AG08396 (cell line): ENCODE measurements around the gene MAST3.
A peak's percentile ranks its signal among the peaks of the same experiment; 100 is the strongest.

Experiments used
- DNase-seq: peaks from one replicate; pipeline ENCODE4 v3.0.0; 2012; ENCODE audit warnings: low spot score, mixed read lengths

Gene MAST3

DNA sequence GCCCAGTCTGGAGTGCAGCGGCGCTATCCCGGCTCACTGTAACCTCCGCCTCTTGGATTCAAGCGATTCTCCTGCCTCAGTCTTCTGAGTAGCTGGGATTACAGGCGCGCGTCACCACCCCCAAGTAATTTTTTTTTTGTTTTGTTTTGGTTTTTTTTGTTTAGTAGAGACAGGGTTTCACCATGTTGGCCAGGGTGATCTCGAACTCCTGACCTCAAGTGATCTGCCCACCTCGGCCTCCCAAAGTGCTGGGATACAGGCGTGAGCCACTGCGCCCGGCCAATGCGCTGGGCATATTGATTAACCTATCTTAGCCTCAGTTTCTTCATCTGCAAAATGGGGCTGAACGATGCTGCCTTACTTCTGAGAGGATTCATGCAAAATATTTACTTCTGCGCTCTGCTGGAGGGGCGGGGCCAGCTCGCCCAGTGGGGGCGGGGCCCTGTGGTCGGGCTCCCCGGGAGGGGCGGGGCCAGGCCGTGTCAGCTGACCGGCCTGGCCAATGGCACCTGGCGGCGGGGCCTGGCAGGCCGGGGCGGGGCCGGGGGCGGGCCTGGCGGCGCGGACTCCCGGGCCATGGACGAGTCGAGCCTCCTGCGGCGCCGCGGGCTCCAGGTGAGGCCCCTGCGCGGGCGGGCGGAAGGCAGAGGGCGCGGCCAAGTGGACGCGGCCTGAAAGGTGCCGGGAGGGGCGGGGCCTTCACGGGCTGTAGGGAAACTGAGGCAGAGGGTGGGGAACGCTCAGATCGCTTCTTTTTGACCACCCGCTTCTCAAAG lies at the start of gene MAST3:
Gene MAST3, plus strand, starts transcription at position 562 of the 776 bp plus-strand sequence. Its CDS starts 15 bp downstream, at position 577.
- peak; percentile 96 for DNase-seq

- DNase-seq = peak; percentile 55
Observed at GRCh38 chr19:18049385-18049784, 48.2 kb upstream of the MAST3 start.

DNA sequence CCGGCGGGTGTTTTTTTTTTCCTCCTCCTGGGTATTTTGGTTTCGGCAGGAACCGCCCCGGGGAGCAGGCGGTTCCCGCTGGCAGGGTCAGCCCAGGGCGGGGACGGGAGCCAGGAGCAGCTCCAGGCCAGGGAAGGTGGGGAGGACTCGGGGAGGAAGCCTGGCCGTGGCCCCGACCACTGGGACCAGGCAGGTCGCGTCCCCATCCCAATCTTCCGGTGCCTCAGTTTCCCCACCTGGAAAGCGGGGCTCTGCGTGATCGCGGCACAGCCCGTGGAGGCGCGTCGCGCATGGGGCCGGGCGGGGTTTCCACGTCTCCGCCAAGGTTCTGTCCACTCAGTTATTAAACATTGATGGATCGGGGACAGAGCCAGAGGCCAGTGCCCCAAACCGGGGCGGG lies 45.7 kb upstream of the MAST3 start:
- DNase-seq = no peak

DNA sequence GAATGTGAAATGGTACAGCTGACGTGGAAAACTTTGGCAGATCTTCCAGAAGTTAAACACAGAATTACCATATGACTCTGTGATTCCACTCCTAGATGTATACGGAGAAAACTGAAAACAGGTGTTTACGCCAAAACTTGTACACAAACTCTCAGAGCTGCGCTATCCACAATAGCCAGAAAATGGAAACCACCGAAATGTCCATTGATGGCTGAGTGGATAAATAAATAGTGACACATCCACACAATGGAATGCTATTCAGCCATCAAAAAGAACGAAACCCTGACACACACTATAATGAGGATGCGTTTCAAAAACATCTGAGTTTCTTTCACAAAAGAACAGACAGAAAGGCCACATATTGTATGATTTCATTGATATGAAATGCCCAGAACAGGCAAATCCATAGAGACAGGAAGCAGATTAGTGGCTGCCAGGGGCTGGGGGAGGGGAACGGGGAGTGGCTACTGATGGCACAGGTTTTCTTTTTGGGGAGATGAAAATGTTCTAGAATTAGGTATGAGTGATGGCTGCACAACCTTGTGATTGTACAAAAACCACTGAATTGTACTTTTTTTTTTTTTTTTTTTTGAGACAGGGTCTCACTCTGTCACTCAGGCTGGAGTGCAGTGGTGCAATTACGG lies 43.9 kb upstream of the MAST3 start:
- DNase-seq = peak; percentile 29

DNA sequence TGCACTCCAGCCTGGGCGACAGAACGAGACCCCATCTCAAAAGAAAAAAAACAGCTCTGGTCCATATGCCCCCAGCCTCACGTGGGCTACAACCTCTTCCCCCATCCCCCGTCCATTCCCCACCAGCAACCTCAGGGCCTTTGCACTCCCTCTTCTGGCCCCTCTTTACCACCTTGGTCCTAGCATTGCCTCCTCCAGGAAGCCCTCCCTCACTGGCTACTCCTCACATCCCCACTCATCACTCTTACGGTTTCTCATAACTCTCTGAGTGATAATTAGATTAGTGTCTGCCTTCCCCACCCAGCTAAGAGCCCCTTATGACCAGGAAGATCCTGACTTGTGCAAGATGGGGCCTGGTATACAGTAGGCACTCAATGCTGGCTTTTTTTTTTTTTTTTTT lies 41.6 kb upstream of the MAST3 start:
- DNase-seq = no peak

GRCh38 chr19:18057557-18057956 lies 40.0 kb upstream of the MAST3 start:
- no peak for DNase-seq

DNA sequence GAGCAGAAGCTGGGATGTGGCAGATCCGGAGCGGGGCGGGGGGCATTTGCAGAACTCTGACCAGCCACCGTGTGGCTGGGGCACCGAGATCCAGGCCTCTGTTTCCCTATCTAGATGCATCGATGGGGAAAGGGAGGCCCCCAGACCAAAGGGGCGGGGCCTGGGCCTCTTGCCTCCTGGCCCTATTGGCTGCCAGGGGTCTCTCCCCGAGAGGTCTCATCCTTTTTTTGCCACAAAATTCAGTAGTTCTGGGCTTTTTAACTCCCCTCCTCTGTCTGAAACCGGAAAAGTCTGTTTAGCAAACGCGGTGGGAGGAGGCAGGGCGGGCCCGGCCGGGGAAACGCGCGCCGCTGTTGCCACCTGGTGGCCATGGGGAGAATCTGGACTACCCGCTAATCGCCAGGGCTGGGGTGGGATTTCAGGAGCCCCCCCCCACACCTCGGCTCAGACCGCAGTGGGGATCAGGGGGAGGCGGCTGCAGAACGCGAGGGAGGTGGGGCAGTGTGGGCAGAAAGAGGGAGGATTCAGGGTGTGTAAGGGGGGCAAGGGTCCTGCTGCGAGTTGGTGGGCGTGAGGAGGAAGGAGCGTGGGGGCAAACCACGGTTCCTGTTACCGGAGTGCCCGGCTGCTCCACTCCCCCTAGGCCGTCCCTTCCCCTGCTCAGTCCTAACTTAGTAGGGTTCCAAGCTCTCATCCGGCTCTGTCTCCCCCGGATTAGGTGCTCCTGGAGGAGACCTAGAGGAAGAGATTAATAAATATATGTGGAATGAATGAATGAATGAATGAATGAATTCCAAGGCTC lies 39.2 kb upstream of the MAST3 start:
- peak; percentile 86 for DNase-seq

- DNase-seq = no peak
Observed at GRCh38 chr19:18059297-18059696, 38.3 kb upstream of the MAST3 start.

- DNase-seq = no peak
Observed at GRCh38 chr19:18059902-18060301, 37.7 kb upstream of the MAST3 start.

GRCh38 chr19:18060472-18060871 lies 37.1 kb upstream of the MAST3 start:
- no peak for DNase-seq

DNA sequence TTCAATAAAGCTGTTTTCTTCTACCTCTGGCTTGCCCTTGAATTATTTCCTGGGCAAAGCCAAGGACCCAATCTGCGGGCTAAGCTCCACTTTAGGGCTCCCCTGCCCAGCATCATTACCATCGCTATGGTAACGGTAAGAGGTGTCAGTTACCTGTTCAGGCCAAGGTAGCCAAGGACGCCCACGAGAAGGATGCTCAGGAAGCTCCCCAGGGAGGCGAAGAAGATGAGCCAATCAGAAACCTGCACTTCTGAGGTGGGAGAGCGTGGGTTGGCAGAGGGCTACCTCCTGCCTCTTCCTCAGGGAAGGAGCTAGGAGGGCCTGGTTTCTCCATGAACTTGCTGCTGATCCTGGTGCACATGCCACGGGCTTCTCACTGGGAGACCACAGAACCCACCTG lies 35.5 kb upstream of the MAST3 start:
- DNase-seq = no peak

DNA sequence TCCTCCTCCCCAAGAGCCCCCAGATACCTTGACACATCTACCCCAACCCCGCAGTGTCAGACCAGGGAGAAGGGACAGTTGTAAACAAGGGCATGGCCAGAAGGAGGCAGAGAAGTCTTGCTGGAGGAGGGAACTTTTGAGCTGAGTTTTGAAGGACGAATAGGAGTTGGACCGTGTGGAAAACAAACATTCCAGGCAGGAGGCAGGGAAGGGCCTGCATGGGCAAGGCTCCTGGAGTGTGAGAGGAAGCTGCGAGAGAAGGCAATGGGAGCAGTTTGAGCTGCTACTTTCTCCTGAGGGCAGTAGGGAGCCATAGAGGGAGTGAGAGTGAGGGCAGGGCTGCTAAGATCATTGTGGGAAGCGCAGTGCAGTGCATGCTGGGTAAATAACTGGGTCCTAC lies 34.1 kb upstream of the MAST3 start:
- DNase-seq = no peak

DNA sequence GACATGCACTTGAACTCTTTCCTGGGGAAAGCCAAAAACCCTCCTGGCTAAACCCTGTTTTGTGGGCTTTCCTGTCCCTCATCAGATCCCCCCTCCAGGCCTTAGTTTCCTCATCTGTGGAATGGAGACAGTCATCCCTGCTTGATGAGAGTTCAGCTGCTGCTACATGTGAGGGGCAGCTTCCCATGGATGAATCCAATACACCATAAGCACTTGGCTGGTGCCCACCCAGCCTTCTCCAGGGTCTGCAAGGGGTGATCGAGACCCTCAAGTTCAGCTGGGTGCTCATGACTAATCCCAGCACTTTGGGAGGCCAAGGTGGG lies 32.4 kb upstream of the MAST3 start:
- DNase-seq = no peak

DNA sequence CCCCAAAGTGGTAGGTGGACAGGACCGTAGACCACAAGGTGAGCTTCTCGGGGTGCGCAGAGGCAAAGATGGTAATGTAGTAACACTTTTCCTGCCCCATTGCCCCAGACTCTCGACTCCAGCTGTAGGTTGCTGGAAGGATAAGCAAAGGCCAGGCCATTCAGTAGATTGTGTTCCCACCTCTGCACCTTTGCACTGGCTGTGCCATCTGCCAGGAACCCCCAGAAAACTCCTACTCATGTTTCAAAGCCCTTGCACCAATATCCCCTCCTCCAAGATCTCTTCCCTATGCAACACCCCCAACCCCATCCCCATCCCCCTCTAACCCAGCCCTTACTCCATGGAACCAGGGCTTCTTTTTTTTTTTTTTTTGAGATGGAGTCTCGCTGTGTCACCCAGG lies 29.2 kb upstream of the MAST3 start:
- no peak for DNase-seq

DNA sequence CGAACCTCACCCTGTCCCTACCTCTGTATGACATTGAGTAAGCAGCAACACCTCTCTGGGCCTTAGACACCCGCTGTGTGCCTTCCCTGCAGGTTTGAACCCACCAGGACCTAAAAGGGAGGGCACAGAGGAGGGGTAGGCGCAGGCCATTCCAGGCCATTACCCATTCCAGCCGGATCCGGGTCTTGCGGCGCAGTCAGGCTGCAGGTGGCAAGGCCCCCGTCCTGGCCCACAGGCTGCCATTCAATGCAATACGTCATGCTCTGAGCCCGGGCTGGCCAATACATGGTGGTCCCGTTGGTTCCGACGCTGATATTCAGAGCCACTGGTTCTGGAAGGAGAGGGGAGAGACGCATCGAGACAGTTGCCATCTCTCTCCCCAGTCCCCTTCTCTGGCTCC lies 28.2 kb upstream of the MAST3 start:
- DNase-seq = no peak

DNA sequence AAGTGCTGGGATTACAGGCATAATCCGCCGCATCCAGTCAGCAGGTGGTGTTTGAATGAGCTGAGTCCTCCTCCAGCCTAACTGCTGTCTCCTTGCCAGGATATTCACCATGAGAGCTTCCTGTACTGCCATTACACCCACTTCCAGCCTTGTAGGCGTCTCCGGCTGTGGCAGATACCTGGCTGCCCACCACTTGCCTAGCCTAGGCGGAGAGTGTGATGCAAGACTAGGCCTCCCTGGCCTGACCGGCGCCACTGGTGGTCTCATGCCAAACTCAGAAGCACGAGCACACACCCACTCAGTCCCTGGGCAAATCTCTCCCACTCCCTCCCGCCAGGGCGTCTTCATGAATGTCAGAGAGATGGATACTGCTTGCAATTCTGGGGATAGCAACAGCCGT lies 27.4 kb upstream of the MAST3 start:
- DNase-seq = no peak

DNA sequence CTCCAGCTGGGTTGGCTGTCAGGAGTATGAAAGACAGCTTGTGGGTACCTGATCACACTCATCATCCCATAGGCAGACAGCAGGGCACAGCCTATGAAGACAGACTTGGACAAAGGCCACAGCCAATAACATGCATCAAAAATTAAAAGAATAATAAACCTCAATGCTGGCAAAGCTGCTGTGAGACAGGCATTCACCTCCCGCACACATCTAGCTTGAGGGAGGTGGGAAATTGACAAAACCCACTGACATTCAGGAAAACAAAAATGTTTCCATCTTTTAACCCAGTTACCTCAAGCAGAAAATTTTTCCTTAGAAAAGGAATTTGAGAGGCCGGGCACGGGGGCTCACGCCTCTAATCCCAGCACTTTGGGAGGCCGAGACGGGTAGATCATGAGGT lies 25.2 kb upstream of the MAST3 start:
- no peak for DNase-seq

DNA sequence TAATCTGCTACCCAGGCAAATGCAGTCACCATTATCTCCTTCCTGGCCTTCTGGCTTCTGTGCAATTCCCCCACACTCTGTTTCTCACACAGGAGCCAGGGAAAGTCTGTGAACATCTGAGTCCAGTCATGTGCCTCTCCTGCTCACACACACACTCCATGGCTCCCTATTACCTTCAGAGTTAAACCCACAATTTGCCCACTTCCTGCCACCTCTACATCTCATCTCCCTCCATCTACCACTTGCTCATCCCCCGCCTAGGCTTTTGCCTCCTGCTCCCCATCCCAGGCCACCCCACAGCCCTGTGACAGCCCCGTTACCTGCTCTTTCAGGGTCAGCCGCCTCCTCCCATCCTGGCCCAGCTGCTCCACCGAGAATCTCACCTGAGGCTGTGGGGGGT lies 24.4 kb upstream of the MAST3 start:
- no peak for DNase-seq

GRCh38 chr19:18074192-18074591 lies 23.4 kb upstream of the MAST3 start:
- no peak for DNase-seq

GRCh38 chr19:18083929-18084684 lies 13.5 kb upstream of the MAST3 start:
- no peak for DNase-seq

DNA sequence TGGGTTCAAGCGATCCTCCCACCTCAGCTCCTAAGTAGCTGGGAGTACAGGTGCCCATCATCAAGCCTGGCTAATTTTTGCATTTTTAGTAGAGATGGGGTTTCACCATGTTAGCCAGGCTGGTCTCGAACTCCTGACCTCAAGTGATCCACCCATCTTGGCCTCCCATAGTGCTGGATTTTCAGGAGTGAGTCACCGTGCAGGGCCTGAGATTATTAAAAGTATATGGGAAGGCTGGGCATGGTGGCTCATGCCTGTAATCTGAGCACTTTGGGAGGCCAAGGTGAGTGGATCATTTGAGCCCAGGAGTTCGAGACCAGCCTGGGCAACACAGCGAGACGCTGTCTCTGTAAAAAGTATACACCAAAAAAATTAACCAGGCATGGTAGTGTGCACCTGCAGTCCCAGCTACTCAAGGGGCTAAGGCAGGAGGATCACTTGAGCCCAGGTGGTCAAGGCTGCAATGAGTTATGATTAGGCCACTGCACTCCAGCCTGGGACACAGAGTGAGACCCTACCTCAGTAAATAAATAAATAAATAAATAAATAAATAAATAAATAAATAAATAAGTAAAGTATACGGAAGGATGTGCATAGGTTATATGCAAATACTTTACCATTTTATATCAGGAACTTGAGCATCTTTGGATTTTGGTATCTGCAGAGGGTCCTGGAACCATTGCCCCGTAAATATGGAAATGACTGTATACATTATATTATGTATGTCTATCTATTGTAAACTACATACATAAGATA lies 11.7 kb upstream of the MAST3 start:
- DNase-seq = no peak
